GM23338 (cell line): Measurements from ENCODE around the gene MTA1. TPM values are rescaled to one million over a fixed set of nuclear protein-coding genes. Genes with fewer than 3 reads are reported as not detected.

ENCODE experiments used
- CTCF ChIP-seq, 2 experiments: fragments of 200-600 bp in 1 of 2; sonication (generic) in 1 of 2; conservative IDR thresholded peaks; 2 replicates each; pipeline versions ENCODE4 v1.5.1 to v1.6.1; 2016 to 2017; ENCODE audit warnings: antibody characterized with exemption in 2 of 2, low read depth in 2 of 2, mild to moderate bottlenecking in 2 of 2, moderate library complexity in 1 of 2
- ETS1 ChIP-seq: IDR thresholded peaks from 2 replicates; pipeline ENCODE4 v1.6.1; 2016; ENCODE audit warnings: antibody characterized with exemption
- EZH2 ChIP-seq: fragments of 200-600 bp; sonication (generic); IDR thresholded peaks from one replicate; pipeline ENCODE4 v1.8.0; 2017; ENCODE audit warnings: antibody characterized with exemption, mild to moderate bottlenecking, low read depth; ENCODE audit not compliant: unreplicated experiment
- EZH2phosphoT487 ChIP-seq: fragments of 200-600 bp; sonication (generic); IDR thresholded peaks from one replicate; pipeline ENCODE4 v1.8.1; 2018; ENCODE audit warnings: antibody characterized with exemption; ENCODE audit not compliant: unreplicated experiment
- JUNB ChIP-seq: IDR thresholded peaks from one replicate; pipeline ENCODE4 v1.6.1; 2016; ENCODE audit warnings: antibody characterized with exemption; ENCODE audit not compliant: unreplicated experiment
- NANOG ChIP-seq: IDR thresholded peaks from 2 replicates; pipeline ENCODE4 v1.6.1; 2016; ENCODE audit warnings: antibody characterized with exemption, borderline replicate concordance
- REST ChIP-seq: IDR thresholded peaks from one replicate; pipeline ENCODE4 v1.6.1; 2018; ENCODE audit warnings: antibody characterized with exemption; ENCODE audit not compliant: unreplicated experiment
- STAT1 ChIP-seq: IDR thresholded peaks from one replicate; pipeline ENCODE4 v1.6.1; 2016; ENCODE audit warnings: antibody characterized with exemption; ENCODE audit not compliant: unreplicated experiment
- ZNF462 ChIP-seq: fragments of 250-450 bp; sonication (Bioruptor Pico); IDR thresholded peaks from 2 replicates; pipeline ENCODE4 v1.5.0; 2020; ENCODE audit warnings: mild to moderate bottlenecking, moderate library complexity
- polyA plus RNA-seq: library from polyadenylated mRNA; unstranded; fragments of >200 nt; fragmentation: Nextera tagmentation; extraction: Ambion mirVana; gene quantifications from 2 replicates; pipeline ENCODE4 v1.2.1, GENCODE V29; 2016
- total RNA-seq: library from RNA; depleted of rRNA; stranded (reverse); fragments of >200 nt; shearing (Covaris generic); gene quantifications from 2 replicates; pipeline ENCODE4 v1.2.3, GENCODE V29; 2014

The MTA1 gene
- total and polyA plus RNA-seq, 2 experiments from 2014 or later = 53.3 to 126 TPM

GRCh38 chr14:105379946-105380345 is 39.7 kb upstream of the MTA1 start (continued):
- TF ChIP-seq ZNF462 (CRISPR knock-in tag) = no peak
- TF ChIP-seq JUNB = no peak
- no peak for TF ChIP-seq NANOG
- no peak for TF ChIP-seq ETS1
- TF ChIP-seq EZH2phosphoT487 = no peak
- TF ChIP-seq REST = no peak
- TF ChIP-seq CTCF (conservative IDR thresholded peaks at IDR 0.05; ENCODE audit: low read depth in 2 of 2) = no peak
- no peak for TF ChIP-seq STAT1
- TF ChIP-seq EZH2 = no peak
